Activated B cell treated with CpG ODN at 0.5 μM for 24 hours (primary cell): Measurements from ENCODE around the gene GRPEL2. TPM values are rescaled to one million over a fixed set of nuclear protein-coding genes. Genes with fewer than 3 reads are reported as not detected.

Experiments used
- ATAC-seq: fragments of 200-7000 bp; cut with Tn5 transposase; one replicate; pipeline ENCODE4 v1.10.0; 2021; ENCODE audit warnings: low read depth, mild to moderate bottlenecking, moderate library complexity
- CTCF ChIA-PET: fragments of 350-600 bp; sonication (Branson Sonifier 250); formaldehyde crosslinking; loops from one replicate; lab custom pipeline; 2021; ENCODE audit warnings: antibody characterized with exemption; lab: Charles Lee
- POLR2A ChIA-PET: fragments of 350-600 bp; sonication (Branson Sonifier 250); formaldehyde crosslinking; loops from one replicate; lab custom pipeline; 2021; ENCODE audit warnings: antibody characterized with exemption; lab: Charles Lee
- DNase-seq: peaks from one replicate; pipeline ENCODE4 v3.0.0; 2022
- H3K27ac Mint-ChIP-seq: one replicate; pipeline ENCODE4 v1.8.0; 2020; ENCODE audit warnings: mixed read lengths
- H3K27me3 Mint-ChIP-seq: one replicate; pipeline ENCODE4 v1.8.0; 2021; ENCODE audit warnings: mixed read lengths
- H3K36me3 Mint-ChIP-seq: one replicate; pipeline ENCODE4 v1.8.0; 2021; ENCODE audit warnings: low read depth, mixed read lengths
- H3K4me1 Mint-ChIP-seq: one replicate; pipeline ENCODE4 v1.8.0; 2021; ENCODE audit warnings: mixed read lengths
- H3K4me3 Mint-ChIP-seq: one replicate; pipeline ENCODE4 v1.8.0; 2020; ENCODE audit warnings: mild to moderate bottlenecking, mixed read lengths
- H3K9me3 Mint-ChIP-seq: one replicate; pipeline ENCODE4 v1.8.0; 2020; ENCODE audit warnings: mixed read lengths
- intact Hi-C: fragments of 100-400 bp; cut with micrococcal nuclease; formaldehyde crosslinking; loops from one replicate; pipeline ENCODE4 v1.15.1; 2024
- total RNA-seq: library from RNA; stranded (reverse); gene quantifications from 2 replicates; pipeline ENCODE4 v1.2.3, GENCODE V29; 2022
- TF ChIP-seq, protein P1 (sequence below): fragments of 200-600 bp; IDR thresholded peaks from one replicate; pipeline ENCODE4 v1.8.0; 2022; ENCODE audit warnings: antibody characterized with exemption, mild to moderate bottlenecking

The GRPEL2 gene
- total RNA-seq, 1 donor from 2014 or later, result 14.0 TPM

DNA sequence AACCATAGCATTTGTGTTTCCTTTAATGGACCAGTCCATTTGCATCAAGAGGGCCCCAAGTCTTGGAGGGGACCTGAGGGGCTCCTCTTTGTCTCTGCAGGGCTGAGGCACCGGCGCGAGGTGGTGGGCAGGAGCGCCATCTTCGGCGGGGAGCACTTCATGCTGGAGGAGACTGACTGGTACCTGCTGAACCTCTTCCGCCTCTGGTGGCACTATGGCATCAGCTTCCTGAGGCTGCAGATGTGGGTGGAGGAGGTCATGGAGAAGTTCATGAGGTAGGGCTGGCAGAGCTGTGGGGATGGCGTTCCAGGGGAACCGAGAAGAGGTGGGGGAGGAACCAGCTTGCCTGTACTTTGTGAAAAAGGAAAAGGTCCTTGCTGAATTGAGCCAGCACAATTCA lies 18.6 kb downstream of the GRPEL2 start:
- H3K27me3 Mint-ChIP-seq, result no peaks in the 10 kb centered on the region
- H3K27ac Mint-ChIP-seq, result no peak overlapping the region
- ChIA-PET CTCF (interaction anchor here (1.1 kb wide), 1 partner anchor 19 kb away, joined by 3 read pairs; the partner anchor contains the start of gene GRPEL2), POLR2A (no interaction called here)
- intact Hi-C loops, result no loop called here
- TF ChIP-seq, protein P1, sequence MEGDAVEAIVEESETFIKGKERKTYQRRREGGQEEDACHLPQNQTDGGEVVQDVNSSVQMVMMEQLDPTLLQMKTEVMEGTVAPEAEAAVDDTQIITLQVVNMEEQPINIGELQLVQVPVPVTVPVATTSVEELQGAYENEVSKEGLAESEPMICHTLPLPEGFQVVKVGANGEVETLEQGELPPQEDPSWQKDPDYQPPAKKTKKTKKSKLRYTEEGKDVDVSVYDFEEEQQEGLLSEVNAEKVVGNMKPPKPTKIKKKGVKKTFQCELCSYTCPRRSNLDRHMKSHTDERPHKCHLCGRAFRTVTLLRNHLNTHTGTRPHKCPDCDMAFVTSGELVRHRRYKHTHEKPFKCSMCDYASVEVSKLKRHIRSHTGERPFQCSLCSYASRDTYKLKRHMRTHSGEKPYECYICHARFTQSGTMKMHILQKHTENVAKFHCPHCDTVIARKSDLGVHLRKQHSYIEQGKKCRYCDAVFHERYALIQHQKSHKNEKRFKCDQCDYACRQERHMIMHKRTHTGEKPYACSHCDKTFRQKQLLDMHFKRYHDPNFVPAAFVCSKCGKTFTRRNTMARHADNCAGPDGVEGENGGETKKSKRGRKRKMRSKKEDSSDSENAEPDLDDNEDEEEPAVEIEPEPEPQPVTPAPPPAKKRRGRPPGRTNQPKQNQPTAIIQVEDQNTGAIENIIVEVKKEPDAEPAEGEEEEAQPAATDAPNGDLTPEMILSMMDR, result no peak
- H3K9me3 Mint-ChIP-seq, result no peaks in the 10 kb centered on the region
- DNase-seq, result no peak
- H3K36me3 Mint-ChIP-seq, result no peaks in the 10 kb centered on the region
- ATAC-seq, result no peak
- H3K4me1 Mint-ChIP-seq, result peaks cover 7% of the 10 kb centered on the region
- no peak overlapping the region for H3K4me3 Mint-ChIP-seq

DNA sequence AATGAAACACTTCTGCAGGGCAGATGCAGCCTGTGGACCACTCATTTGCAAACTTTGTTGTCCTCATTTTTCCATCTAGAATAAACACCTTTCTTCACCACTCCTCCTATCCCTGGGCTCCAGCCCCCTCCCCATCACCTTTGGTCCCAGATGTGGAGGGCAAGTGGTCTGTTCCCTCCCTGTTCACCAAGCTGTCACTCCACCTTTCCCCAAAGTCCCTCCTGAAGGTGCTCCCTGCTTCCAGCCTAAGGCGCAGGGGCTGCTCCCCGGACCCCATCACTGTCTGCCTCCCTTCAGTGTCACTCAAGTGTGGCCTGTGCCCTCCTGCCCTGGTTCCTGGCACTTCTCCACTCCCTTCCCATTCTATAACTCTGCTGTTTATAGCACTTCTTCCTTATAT lies 19.4 kb downstream of the GRPEL2 start:
- peaks cover 5% of the 10 kb centered on the region for H3K4me1 Mint-ChIP-seq
- no peaks in the 10 kb centered on the region for H3K36me3 Mint-ChIP-seq
- intact Hi-C loops, result no loop called here
- TF ChIP-seq, protein P1, result no peak
- H3K4me3 Mint-ChIP-seq, result no peak overlapping the region
- no peak for DNase-seq
- H3K9me3 Mint-ChIP-seq, result no peaks in the 10 kb centered on the region
- no peak overlapping the region for H3K27ac Mint-ChIP-seq
- no peaks in the 10 kb centered on the region for H3K27me3 Mint-ChIP-seq
- CTCF ChIA-PET, result no interaction called here
- ATAC-seq, result no peak
- POLR2A ChIA-PET, result no interaction called here

DNA sequence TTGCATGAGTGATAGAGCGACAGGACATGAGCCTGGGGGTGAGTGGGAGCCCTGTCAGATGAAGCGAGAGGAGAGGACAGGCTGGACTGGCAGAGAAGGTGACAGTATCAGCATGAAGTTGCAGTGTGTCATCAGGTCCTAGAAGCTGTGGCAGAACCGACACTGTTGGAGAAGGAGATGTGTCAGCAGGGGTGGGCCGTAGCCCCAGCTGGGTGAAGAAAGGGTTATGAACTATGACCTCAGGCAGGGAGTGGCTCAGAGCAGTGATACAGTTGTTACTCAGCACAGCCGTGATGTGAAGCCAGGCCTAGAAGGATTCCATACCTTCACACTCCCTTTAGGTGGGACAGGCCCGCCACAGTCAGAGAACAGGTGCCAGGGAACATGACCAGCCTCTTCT lies 20.1 kb downstream of the GRPEL2 start:
- no peak overlapping the region for H3K4me3 Mint-ChIP-seq
- ATAC-seq (no peak), DNase-seq (no peak)
- no peak overlapping the region for H3K27ac Mint-ChIP-seq
- peaks cover 5% of the 10 kb centered on the region for H3K4me1 Mint-ChIP-seq
- no peaks in the 10 kb centered on the region for H3K36me3 Mint-ChIP-seq
- intact Hi-C loops, result no loop called here
- no peaks in the 10 kb centered on the region for H3K9me3 Mint-ChIP-seq
- no peaks in the 10 kb centered on the region for H3K27me3 Mint-ChIP-seq
- TF ChIP-seq, protein P1, result no peak
- POLR2A ChIA-PET, result no interaction called here
- CTCF ChIA-PET, result interaction anchor here (1.0 to 1.1 kb wide), 2 partner anchors 19 to 45 kb away, joined by 3 read pairs; no protein-coding TSS in a partner anchor

DNA sequence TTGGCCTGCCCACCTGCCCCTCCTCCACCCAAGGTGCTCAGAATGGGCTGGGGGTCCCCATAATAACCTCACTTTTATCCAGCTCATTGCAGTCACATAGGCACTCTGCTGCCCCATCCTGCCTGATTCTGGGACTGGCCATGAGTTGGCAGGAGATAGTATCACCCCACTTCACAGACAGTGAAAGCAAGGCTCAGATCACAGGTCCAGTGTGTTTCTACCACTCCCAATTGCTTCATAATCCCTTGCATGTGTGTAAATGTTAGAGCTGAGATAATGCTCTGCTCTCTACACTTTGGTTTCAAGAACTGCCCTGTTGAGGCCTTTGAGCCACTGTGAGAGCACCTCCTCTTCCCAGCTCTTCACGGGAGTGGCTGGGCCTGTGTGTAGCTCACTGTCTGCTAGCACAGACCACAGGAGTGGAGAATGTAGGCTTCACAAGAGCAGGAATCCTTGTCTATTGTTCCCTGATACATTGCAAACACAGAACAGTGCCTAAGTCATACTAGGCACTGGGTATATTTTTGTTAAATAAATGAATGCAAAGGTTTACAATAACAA lies 20.9 kb downstream of the GRPEL2 start:
- ATAC-seq, result no peak
- Mint-ChIP-seq H3K36me3 (no peaks in the 10 kb centered on the region), H3K4me3 (no peak overlapping the region), H3K27ac (no peak overlapping the region), H3K9me3 (no peaks in the 10 kb centered on the region), H3K27me3 (no peaks in the 10 kb centered on the region), H3K4me1 (peaks cover 5% of the 10 kb centered on the region)
- intact Hi-C loops, result no loop called here
- POLR2A ChIA-PET, result interaction anchor here (1.2 kb wide), 1 partner anchor 9 kb away, joined by 5 read pairs; the partner anchor contains the start of gene PCYOX1L
- TF ChIP-seq, protein P1, result no peak
- CTCF ChIA-PET, result interaction anchor here (1.0 to 2.7 kb wide), 5 partner anchors 18 to 199 kb away, joined by 3 to 12 read pairs (median 3); partner anchors contain the start of gene GRPEL2
- DNase-seq, result no peak

DNA sequence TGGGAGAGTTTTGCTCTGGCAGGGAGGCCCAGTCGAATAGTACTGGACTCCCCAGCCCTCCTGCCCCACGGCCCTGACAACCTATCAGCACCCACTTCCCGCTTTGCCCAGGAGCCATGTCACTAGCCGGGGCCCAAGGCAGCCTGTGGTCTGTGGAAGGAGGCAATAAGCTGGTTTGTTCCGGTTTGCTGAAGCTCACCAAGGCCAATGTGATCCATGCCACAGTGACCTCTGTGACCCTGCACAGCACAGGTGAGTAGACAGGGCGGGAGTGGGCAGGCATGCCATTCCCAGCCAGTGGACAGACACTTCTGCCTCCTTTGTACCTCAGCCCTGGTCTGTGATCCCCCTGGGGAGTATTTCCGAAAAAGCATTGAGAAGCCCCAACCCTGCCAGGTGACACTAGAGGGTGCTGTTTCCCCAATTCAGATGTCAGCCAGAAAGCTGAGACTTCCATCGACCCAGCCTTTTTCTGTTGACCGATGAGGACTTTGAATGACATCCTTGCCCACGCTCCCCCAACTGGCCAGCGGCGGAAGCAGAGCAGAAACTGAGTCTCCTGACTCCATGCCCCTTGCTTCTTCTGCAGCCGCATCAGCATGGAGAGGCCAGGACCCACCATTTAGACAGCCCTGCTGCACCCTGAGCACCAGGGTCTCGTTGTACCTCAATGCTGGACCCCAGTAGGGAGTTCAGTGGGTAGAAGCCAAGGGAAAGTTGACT lies 22.1 kb downstream of the GRPEL2 start:
- Mint-ChIP-seq H3K4me1 (peaks cover 5% of the 10 kb centered on the region), H3K9me3 (no peaks in the 10 kb centered on the region), H3K36me3 (no peaks in the 10 kb centered on the region), H3K27me3 (no peaks in the 10 kb centered on the region), H3K4me3 (no peak overlapping the region), H3K27ac (no peak overlapping the region)
- TF ChIP-seq, protein P1, result peak; percentile 40
- POLR2A ChIA-PET, result interaction anchor here (0.6 to 1.2 kb wide), 3 partner anchors 10 to 22 kb away, joined by 3 to 5 read pairs (median 3); partner anchors contain the start of genes GRPEL2 and PCYOX1L
- intact Hi-C loops, result loop anchor here (1.0 kb wide), 1 partner anchor 50 kb away; no protein-coding TSS in a partner anchor
- CTCF ChIA-PET, result interaction anchor here (1.0 to 2.7 kb wide), 9 partner anchors 9 to 198 kb away, joined by 3 to 13 read pairs (median 7); partner anchors contain the start of genes GRPEL2 and PCYOX1L
- DNase-seq, result peak; percentile 29
- ATAC-seq, result peak; percentile 85
